Upper lobe of left lung (tissue), 6 donors: Measurements from ENCODE around the gene IDUA. TPM values are rescaled to one million over a fixed set of nuclear protein-coding genes. Genes with fewer than 3 reads are reported as not detected.

ENCODE experiments used
- ATAC-seq, 2 donors: fragments of 200-7000 bp; cut with Tn5 transposase; one replicate each; pipeline ENCODE4 v1.9.1; 2022; ENCODE audit warnings: mild to moderate bottlenecking in 2 of 2, moderate library complexity in 2 of 2; ENCODE audit not compliant: low FRiP score in 2 of 2
- DNase-seq, 2 donors: peaks; one replicate each; pipeline ENCODE4 v3.0.0-alpha.2; 2019 to 2020
- H3K27ac ChIP-seq, 4 donors: fragments of 200-600 bp; sonication (generic); one replicate each; pipeline ENCODE4 v1.5.1; 2016 to 2019
- H3K27me3 ChIP-seq, 4 donors: fragments of 200-600 bp; sonication (generic); one replicate each; pipeline ENCODE4 v1.5.1; 2017 to 2019
- H3K36me3 ChIP-seq, 4 donors: fragments of 200-600 bp; sonication (generic); one replicate each; pipeline ENCODE4 v1.5.1; 2016 to 2019
- H3K4me1 ChIP-seq, 4 donors: fragments of 200-600 bp; sonication (generic); one replicate each; pipeline ENCODE4 v1.5.1; 2018 to 2019
- H3K4me3 ChIP-seq, 4 donors: fragments of 200-600 bp; sonication (generic); one replicate each; pipeline ENCODE4 v1.5.1; 2017 to 2019; ENCODE audit warnings: mild to moderate bottlenecking in 2 of 4, moderate library complexity in 1 of 4
- H3K9me3 ChIP-seq, 4 donors: fragments of 200-600 bp; sonication (generic); one replicate each; pipeline ENCODE4 v1.5.1; 2018 to 2019
- CTCF ChIP-seq, 6 experiments: fragments of 450-650 bp in 4 of 6; fragments of 200-600 bp in 2 of 6; sonication (generic) in 2 of 6; IDR thresholded peaks; one replicate each; pipeline ENCODE4 v1.5.1; 2016 to 2019; ENCODE audit warnings: antibody characterized with exemption in 6 of 6
- EP300 ChIP-seq, 4 donors: sonication (generic); formaldehyde crosslinking; IDR thresholded peaks; one replicate each; pipeline ENCODE4 v1.5.1; 2017; ENCODE audit warnings: antibody characterized with exemption in 4 of 4, control low read depth in 2 of 4
- POLR2A ChIP-seq, 4 donors: fragments of 450-650 bp; IDR thresholded peaks; one replicate each; pipeline ENCODE4 v1.5.1; 2016 to 2017; ENCODE audit warnings: antibody characterized with exemption in 4 of 4, mild to moderate bottlenecking in 2 of 4
- POLR2AphosphoS5 ChIP-seq, 2 donors: sonication (generic); formaldehyde crosslinking; IDR thresholded peaks; one replicate each; pipeline ENCODE4 v1.5.1; 2017; ENCODE audit warnings: antibody characterized with exemption in 2 of 2
- WGBS, 2 donors: methylation state at CpG; one replicate each; pipeline ENCODE4 v1.1.5; 2017 to 2018; 5-methylcytosine and 5-hydroxymethylcytosine counted together
- total RNA-seq, 6 donors: library from RNA; depleted of rRNA in 4 of 6; stranded (reverse); fragments of >200 nt in 4 of 6; gene quantifications; one replicate each; pipeline versions ENCODE4 v1.1.0 to v1.2.1, GENCODE V29; 2016 to 2021
- donor health status: DM: no; HTN: no; CAD: no; lungs with moderate emphysema.
- donor health status: DM: no; HTN: yes; CAD: no; lungs with severe emphysema.

IDUA gene
- total RNA-seq, 6 donors from 2014 or later, result 13.5 to 152 (median 55.9) TPM

GRCh38 chr4:970854-971520, 15.9 kb upstream of the IDUA start:
- DNase-seq, result no peak
- Histone ChIP-seq H3K36me3 (peaks cover 0 to 18% (median 6%) of the 10 kb centered on the region in 4 donors), H3K27me3 (peaks cover 0 to 6% (median 2%) of the 10 kb centered on the region in 4 donors), H3K27ac (no peak overlapping the region), H3K4me3 (no peak overlapping the region), H3K4me1 (peaks cover 20 to 51% (median 25%) of the 10 kb centered on the region in 4 donors), H3K9me3 (no peaks in the 10 kb centered on the region)
- WGBS, 2 donors, result 82 to 86% methylated on average over 8 to 17 of the region's 17 CpGs
- no peak for ATAC-seq
- TF ChIP-seq CTCF (IDR thresholded peaks at IDR 0.05), result no peak
- no peak for TF ChIP-seq POLR2AphosphoS5 (IDR thresholded peaks at IDR 0.05)
- TF ChIP-seq EP300 (IDR thresholded peaks at IDR 0.05), result no peak
- TF ChIP-seq POLR2A (IDR thresholded peaks at IDR 0.05), result no peak

- TF ChIP-seq POLR2AphosphoS5 (IDR thresholded peaks at IDR 0.05), result no peak
- no peak for TF ChIP-seq POLR2A (IDR thresholded peaks at IDR 0.05)
- TF ChIP-seq CTCF (IDR thresholded peaks at IDR 0.05), result no peak
- no peak for TF ChIP-seq EP300 (IDR thresholded peaks at IDR 0.05)
- 62 to 74% methylated on average over 7 to 14 of the region's 24 CpGs for WGBS, 2 donors
- Histone ChIP-seq H3K27ac (no peak overlapping the region), H3K4me1 (peaks cover 20 to 51% (median 25%) of the 10 kb centered on the region in 4 donors), H3K27me3 (peaks cover 0 to 6% (median 2%) of the 10 kb centered on the region in 4 donors), H3K9me3 (no peaks in the 10 kb centered on the region), H3K4me3 (peak overlapping the region in 3 of 4 donors; percentile 88 to 97 (median 96)), H3K36me3 (peaks cover 0 to 9% (median 1%) of the 10 kb centered on the region in 4 donors)
- no peak for ATAC-seq
- DNase-seq, result peak in 1 of 2 donors; percentile 61
Observed at GRCh38 chr4:971666-972500, 15.0 kb upstream of the IDUA start.

GRCh38 chr4:972651-973424, 14.0 kb upstream of the IDUA start:
- Histone ChIP-seq H3K4me1 (peaks cover 20 to 45% (median 24%) of the 10 kb centered on the region in 4 donors), H3K4me3 (peak overlapping the region; percentile 74 to 97 (median 92)), H3K27ac (peak overlapping the region in 2 of 4 donors; percentile 24 to 59), H3K9me3 (no peaks in the 10 kb centered on the region), H3K27me3 (peaks cover 0 to 4% (median under 1%) of the 10 kb centered on the region in 4 donors), H3K36me3 (peaks cover 0 to under 1% (median 0%) of the 10 kb centered on the region in 4 donors)
- WGBS, 2 donors, result 0 to 1% methylated on average over 6 to 30 of the region's 65 CpGs
- ATAC-seq (peak; percentile 23 to 34), DNase-seq (peak in 1 of 2 donors; percentile 91)
- TF ChIP-seq POLR2A (IDR thresholded peaks at IDR 0.05) (no peak), CTCF (IDR thresholded peaks at IDR 0.05) (no peak), EP300 (IDR thresholded peaks at IDR 0.05) (no peak), POLR2AphosphoS5 (IDR thresholded peaks at IDR 0.05) (no peak)

GRCh38 chr4:973431-974397, 13.1 kb upstream of the IDUA start, which contains the start of gene DGKQ:
Gene DGKQ, minus strand, starts transcription at chr4:973569. Its CDS starts 87 bp downstream, at chr4:973482.
- no peaks in the 10 kb centered on the region for H3K36me3 ChIP-seq
- H3K9me3 ChIP-seq, result no peaks in the 10 kb centered on the region
- H3K4me3 ChIP-seq, result peak within 1 kb of the TSS; percentile 74 to 97 (median 92)
- peak; percentile 93 to 98 for DNase-seq
- peak within 1 kb of the TSS in 2 of 4 donors; percentile 24 to 59 for H3K27ac ChIP-seq
- H3K4me1 ChIP-seq, result peaks cover 20 to 40% (median 23%) of the 10 kb centered on the region in 4 donors
- peak; percentile 95 to 98 for ATAC-seq
- 48 to 92% methylated on average over 2 to 36 of the region's 123 CpGs for WGBS, 2 donors
- H3K27me3 ChIP-seq, result no peaks in the 10 kb centered on the region
- no peak for TF ChIP-seq POLR2AphosphoS5 (IDR thresholded peaks at IDR 0.05)
- peak in 1 of 4 donors; percentile 36 for TF ChIP-seq POLR2A (IDR thresholded peaks at IDR 0.05)
